CD4-positive, alpha-beta T cell (primary cell): ENCODE measurements around the gene LZIC. TPM values are rescaled to one million over a fixed set of nuclear protein-coding genes. Genes with fewer than 3 reads are reported as not detected.

ENCODE experiments used
- ATAC-seq: fragments of 200-7000 bp; cut with Tn5 transposase; one replicate; pipeline ENCODE4 v1.10.0; 2022; ENCODE audit warnings: mild to moderate bottlenecking; ENCODE audit not compliant: poor library complexity
- CTCF ChIA-PET: fragments of 350-600 bp; sonication (Branson Sonifier 250); formaldehyde crosslinking; loops from one replicate; lab custom pipeline; 2021; ENCODE audit warnings: antibody characterized with exemption, inconsistent platforms; lab: Charles Lee
- POLR2A ChIA-PET: fragments of 350-600 bp; sonication (Branson Sonifier 250); formaldehyde crosslinking; loops from one replicate; lab custom pipeline; 2021; ENCODE audit warnings: antibody characterized with exemption, inconsistent platforms; lab: Charles Lee
- DNase-seq, 14 experiments: peaks; one replicate each; pipeline ENCODE4 v3.0.0-alpha.2; 2013 to 2020; ENCODE audit warnings: mixed read lengths in 2 of 14
- H3K27ac ChIP-seq, 2 donors: one replicate each; pipeline versions ENCODE4 v1.5.1 to v1.7.0; 2013; ENCODE audit warnings: low read length in 2 of 2, low read depth in 1 of 2, mild to moderate bottlenecking in 1 of 2
- H3K27me3 ChIP-seq, 2 experiments: 1 replicate in 1 of 2; 2 replicates in 1 of 2; pipeline versions ENCODE4 v1.6.1 to v1.7.0; 2013; ENCODE audit warnings: low read length in 2 of 2, control low read depth in 1 of 2, mild to moderate bottlenecking in 1 of 2, moderate library complexity in 1 of 2; ENCODE audit not compliant: insufficient read depth in 2 of 2, control insufficient read depth in 1 of 2
- H3K36me3 ChIP-seq: one replicate; pipeline ENCODE4 v1.6.1; 2013; ENCODE audit warnings: low read length, control low read depth; ENCODE audit not compliant: insufficient read depth
- H3K4me1 ChIP-seq: one replicate; pipeline ENCODE4 v1.6.1; 2013; ENCODE audit warnings: low read length, control low read depth; ENCODE audit not compliant: insufficient read depth
- H3K4me3 ChIP-seq: one replicate; pipeline ENCODE4 v1.5.1; 2013; ENCODE audit warnings: mild to moderate bottlenecking, low read length, moderate library complexity
- H3K9me3 ChIP-seq, 2 experiments: 1 replicate in 1 of 2; 2 replicates in 1 of 2; pipeline versions ENCODE4 v1.6.1 to v1.7.0; 2013; ENCODE audit warnings: low read length in 2 of 2, mild to moderate bottlenecking in 2 of 2, control low read depth in 1 of 2, moderate library complexity in 1 of 2; ENCODE audit not compliant: control insufficient read depth in 1 of 2, insufficient read depth in 1 of 2
- H3K27ac Mint-ChIP-seq: one replicate; pipeline ENCODE4 v1.8.0; 2020; ENCODE audit warnings: mixed read lengths
- H3K27me3 Mint-ChIP-seq: one replicate; pipeline ENCODE4 v1.8.0; 2021; ENCODE audit warnings: mixed read lengths
- H3K36me3 Mint-ChIP-seq: one replicate; pipeline ENCODE4 v1.8.0; 2021; ENCODE audit warnings: low read depth, mixed read lengths
- H3K4me1 Mint-ChIP-seq: one replicate; pipeline ENCODE4 v1.8.0; 2021; ENCODE audit warnings: low read depth, mixed read lengths
- H3K4me3 Mint-ChIP-seq: one replicate; pipeline ENCODE4 v1.8.0; 2020; ENCODE audit warnings: mild to moderate bottlenecking, mixed read lengths
- H3K9me3 Mint-ChIP-seq: one replicate; pipeline ENCODE4 v1.8.0; 2020; ENCODE audit warnings: mixed read lengths
- CTCF ChIP-seq: fragments of 200-600 bp; IDR thresholded peaks from one replicate; pipeline ENCODE4 v1.8.0; 2022; ENCODE audit warnings: antibody characterized with exemption, mild to moderate bottlenecking
- intact Hi-C, 2 experiments: fragments of 100-400 bp; cut with DNase I in 1 of 2; cut with micrococcal nuclease in 1 of 2; formaldehyde crosslinking; loops; one replicate each; pipeline versions ENCODE4 v1.15.1 to v1.9.0; 2023 to 2025; cut with DNase I, micrococcal nuclease
- total RNA-seq, 174 experiments: library from RNA in 2 of 174; stranded (reverse) in 2 of 174; gene quantifications; one replicate each; pipeline ENCODE4 v1.2.3 and lab custom pipeline; 2021 to 2026

LZIC gene
- total RNA-seq, 2 experiments from 2014 or later: 16.0 to 18.1 TPM

- H3K36me3 Mint-ChIP-seq: no peaks in the 10 kb centered on the region
- H3K4me3 Mint-ChIP-seq: no peak overlapping the region
- Histone ChIP-seq H3K4me1 (no peaks in the 10 kb centered on the region), H3K27me3 (no peaks in the 10 kb centered on the region), H3K36me3 (no peaks in the 10 kb centered on the region), H3K27ac (no peak overlapping the region), H3K4me3 (no peak overlapping the region), H3K9me3 (no peaks in the 10 kb centered on the region)
- ATAC-seq: no peak
- DNase-seq: no peak
- TF ChIP-seq CTCF: no peak
- H3K27ac Mint-ChIP-seq: no peak overlapping the region
- no peaks in the 10 kb centered on the region for H3K4me1 Mint-ChIP-seq
- H3K9me3 Mint-ChIP-seq: no peaks in the 10 kb centered on the region
- intact Hi-C loops: no loop called here
- CTCF ChIA-PET: no interaction called here
- H3K27me3 Mint-ChIP-seq: no peaks in the 10 kb centered on the region
- POLR2A ChIA-PET: no interaction called here
Measured at GRCh38 chr1:9960706-9961562, 17.7 kb upstream of the LZIC start.

- Histone ChIP-seq H3K4me3 (no peak overlapping the region), H3K27ac (no peak overlapping the region), H3K9me3 (no peaks in the 10 kb centered on the region), H3K4me1 (no peaks in the 10 kb centered on the region), H3K36me3 (no peaks in the 10 kb centered on the region), H3K27me3 (no peaks in the 10 kb centered on the region)
- ChIA-PET CTCF (interaction anchor here (1.0 kb wide), 1 partner anchor 10 kb away, joined by 4 read pairs; no protein-coding TSS in a partner anchor), POLR2A (no interaction called here)
- H3K27ac Mint-ChIP-seq: no peak overlapping the region
- no peaks in the 10 kb centered on the region for H3K4me1 Mint-ChIP-seq
- ATAC-seq (no peak), DNase-seq (no peak)
- no peaks in the 10 kb centered on the region for H3K9me3 Mint-ChIP-seq
- no peaks in the 10 kb centered on the region for H3K27me3 Mint-ChIP-seq
- intact Hi-C loops: no loop called here
- H3K4me3 Mint-ChIP-seq: no peak overlapping the region
- TF ChIP-seq CTCF: no peak
- no peaks in the 10 kb centered on the region for H3K36me3 Mint-ChIP-seq
Measured at GRCh38 chr1:9960011-9960410, 16.8 kb upstream of the LZIC start.

- Mint-ChIP-seq H3K27ac (no peak overlapping the region), H3K36me3 (no peaks in the 10 kb centered on the region), H3K4me1 (no peaks in the 10 kb centered on the region), H3K9me3 (no peaks in the 10 kb centered on the region), H3K4me3 (no peak overlapping the region), H3K27me3 (no peaks in the 10 kb centered on the region)
- Histone ChIP-seq H3K4me1 (no peaks in the 10 kb centered on the region), H3K4me3 (no peak overlapping the region), H3K27me3 (no peaks in the 10 kb centered on the region), H3K27ac (no peak overlapping the region), H3K36me3 (no peaks in the 10 kb centered on the region), H3K9me3 (no peaks in the 10 kb centered on the region)
- no peak for TF ChIP-seq CTCF
- DNase-seq (no peak), ATAC-seq (no peak)
- ChIA-PET CTCF (no interaction called here), POLR2A (no interaction called here)
- intact Hi-C loops: no loop called here
Measured at GRCh38 chr1:9957726-9958125, 14.5 kb upstream of the LZIC start.
